CD4-positive, alpha-beta T cell treated with Interleukin-17A for 1 hour (primary cell): ENCODE results near the gene HCN2.

Experiments used
- DNase-seq: peaks from one replicate; pipeline ENCODE4 v3.0.0-alpha.2; 2020

Gene HCN2

DNA sequence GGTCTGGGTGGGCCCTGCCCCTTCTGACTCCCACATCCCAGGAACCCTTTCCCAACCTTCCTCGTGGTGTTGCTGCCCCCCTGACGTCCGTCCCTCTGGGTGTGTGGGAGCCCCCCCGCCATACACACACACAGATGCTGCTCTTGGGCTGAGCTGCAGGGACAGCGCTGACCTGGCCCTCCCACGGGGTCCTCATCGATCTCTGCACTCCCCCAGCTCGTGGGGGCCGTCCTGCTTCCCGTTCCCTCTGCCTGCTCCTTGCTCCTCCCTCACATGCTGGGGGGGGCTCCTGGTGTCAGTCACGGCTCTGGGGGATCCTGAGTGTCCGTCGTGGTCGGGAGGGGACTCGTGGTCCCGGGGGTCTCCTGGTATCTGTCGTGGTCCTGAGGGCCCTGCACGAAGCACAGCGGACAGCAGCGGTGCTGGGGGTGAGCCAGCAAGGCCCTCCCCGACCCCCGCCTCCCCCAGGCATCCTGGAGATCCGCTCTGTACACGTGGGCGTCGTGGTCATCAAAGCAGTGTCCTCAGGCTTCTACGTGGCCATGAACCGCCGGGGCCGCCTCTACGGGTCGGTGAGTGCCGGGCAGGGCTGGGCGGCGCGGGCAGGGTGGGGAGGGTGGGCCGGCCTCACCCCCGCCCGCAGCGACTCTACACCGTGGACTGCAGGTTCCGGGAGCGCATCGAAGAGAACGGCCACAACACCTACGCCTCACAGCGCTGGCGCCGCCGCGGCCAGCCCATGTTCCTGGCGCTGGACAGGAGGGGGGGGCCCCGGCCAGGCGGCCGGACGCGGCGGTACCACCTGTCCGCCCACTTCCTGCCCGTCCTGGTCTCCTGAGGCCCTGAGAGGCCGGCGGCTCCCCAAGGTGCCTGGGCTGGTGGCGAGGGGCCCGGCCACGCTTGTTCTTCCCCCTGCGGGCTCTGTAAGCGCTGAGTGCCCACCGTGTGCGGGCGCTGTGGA lies 53.4 kb downstream of the HCN2 start:
- no peak for DNase-seq

- DNase-seq = no peak
These were observed 54.1 kb downstream of the HCN2 start for GRCh38 chr19:643736-644135.

- DNase-seq = no peak
These were observed 54.7 kb downstream of the HCN2 start for GRCh38 chr19:644363-644762.

DNA sequence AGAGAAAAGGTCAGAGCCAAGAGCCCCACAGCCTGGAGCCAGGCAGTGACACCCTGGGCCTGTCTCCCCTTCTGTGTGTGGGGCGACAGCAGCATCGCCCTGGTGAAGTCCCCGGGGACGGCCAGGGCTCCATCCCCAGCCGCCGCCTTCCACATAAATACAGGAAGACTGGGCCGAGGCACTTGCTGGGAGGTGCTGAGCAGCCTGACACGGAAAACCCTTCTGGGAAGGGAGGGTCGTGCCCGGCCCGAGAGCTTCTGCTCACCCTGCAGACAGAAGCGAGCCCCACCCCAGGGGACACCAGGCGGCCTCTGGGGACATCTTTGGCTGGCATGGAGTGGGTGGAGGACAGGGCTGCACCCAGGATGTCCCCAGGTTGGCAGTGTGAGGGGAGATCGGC lies 55.1 kb downstream of the HCN2 start:
- DNase-seq = no peak

DNA sequence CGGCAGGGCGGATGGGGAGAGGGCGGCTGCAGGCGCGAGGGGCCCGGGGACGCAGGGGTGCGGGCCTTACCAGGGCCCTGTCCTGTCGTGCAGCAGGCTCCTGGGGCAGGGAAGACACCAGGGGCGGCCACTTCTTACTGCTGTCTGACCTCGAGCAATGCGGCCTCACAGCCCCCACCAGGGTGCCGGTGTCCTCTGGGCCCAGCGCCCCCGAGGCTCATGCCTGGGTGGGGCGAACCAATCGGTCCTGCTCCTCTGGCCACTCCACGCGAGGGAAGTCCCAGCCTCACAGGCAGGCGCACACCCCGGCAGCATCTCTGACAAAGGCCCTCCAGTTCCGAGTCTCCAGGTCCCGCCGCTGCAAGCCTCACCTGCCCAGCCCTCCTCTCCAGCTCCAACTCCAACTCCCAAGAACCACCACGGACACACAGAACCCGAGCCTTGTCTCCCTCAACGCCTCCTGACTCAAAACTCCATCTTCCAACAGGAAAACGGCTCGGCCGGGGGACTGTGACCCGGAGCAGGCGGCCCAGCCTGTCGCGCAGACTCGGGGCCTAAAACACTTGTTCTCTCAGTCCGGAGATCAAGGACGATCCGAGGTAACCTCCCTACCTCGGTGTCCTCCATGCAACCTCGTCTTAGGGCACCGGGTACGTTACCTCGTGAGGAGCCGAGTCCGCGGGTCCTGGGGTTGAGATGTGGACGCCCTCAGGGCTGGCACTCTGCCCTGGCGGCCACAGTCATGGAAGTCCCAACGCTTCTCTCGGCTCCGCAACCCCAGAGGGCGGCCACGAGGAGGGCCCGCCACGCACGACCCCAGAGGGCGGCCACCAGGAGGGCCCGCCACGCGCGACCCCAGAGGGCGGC lies 56.5 kb downstream of the HCN2 start:
- DNase-seq = no peak

DNA sequence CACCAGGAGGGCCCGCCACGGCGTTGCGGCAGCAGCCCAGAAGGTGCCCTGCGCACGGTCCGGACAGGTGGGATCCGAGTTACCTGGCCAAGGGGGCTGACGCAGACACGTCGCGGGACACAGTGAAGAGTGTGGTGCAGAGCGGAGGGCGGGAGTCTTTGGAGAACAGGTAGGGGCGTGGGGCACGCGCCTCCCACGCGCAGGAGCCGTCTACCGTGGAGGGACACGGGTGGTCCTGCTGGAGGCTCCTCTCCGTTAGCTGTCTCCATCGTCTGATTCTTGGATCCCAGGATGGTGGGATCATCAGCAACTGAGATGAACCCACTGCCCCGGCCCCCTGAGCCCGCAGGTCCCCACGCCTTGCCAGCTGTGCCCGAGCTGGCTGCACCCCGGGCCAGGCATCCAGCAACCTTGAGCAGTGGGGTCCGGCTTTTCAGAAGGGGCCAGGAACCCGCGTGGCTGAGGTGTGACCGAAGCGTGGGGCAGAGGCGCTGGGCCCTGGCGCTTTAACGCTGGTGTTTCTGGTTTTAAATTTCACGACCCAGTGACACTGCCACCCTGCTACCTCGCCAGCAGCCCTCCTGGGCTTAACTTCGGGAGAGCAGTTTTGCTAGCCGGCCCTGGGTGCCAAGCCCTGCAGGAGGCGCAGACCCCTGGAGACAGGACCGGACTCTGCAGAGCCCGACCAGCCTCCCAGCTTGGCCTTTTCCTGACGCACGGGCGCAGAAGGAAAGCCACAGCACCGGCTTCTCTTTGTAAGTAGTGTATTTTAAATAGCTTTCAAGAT lies 57.3 kb downstream of the HCN2 start:
- DNase-seq = no peak

GRCh38 chr19:647566-648284 lies 58.0 kb downstream of the HCN2 start:
- DNase-seq = no peak

GRCh38 chr19:648305-648704 lies 58.6 kb downstream of the HCN2 start:
- no peak for DNase-seq

- DNase-seq = no peak
These were observed 59.5 kb downstream of the HCN2 start for GRCh38 chr19:648904-649801.

DNA sequence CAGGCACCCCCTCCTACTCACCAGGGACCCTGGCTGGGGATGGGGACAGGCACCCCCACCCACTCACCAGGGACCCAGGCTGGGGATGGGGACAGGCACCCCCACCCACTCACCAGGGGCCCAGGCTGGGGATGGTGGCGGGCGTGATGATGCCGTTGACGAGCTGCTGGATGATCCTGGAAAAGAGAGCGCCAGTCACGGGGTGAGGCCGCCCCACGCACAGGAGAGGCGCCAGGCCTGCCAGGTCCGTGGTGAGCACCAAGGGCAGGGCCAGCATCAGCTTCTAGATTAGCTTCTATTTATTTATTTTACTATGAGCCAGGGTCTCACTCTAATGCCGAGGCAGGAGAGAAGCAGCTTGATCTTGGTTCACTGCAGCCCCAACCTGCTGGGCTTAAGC lies 60.4 kb downstream of the HCN2 start:
- no peak for DNase-seq

GRCh38 chr19:651114-651818 lies 61.6 kb downstream of the HCN2 start:
- DNase-seq = no peak

DNA sequence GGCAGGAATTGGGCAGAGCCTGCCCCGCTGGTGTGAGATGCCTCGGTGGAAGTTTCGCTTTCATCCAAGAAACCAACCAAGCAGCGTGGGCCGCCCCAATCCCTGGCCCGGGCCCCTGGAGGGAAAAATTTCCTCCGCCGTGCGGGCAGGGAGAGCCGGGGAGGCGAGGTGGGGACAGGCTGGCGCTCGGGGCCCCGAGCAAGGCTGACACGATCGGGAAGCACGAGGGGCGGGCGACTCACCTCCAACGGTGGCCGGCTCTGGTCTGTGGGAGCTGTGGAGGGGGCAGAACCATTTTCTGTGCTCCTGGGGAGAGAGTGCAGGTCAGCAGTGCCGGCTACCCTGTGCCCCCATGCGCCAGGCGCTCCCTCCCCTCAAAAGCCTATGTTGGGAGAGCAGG lies 62.3 kb downstream of the HCN2 start:
- no peak for DNase-seq

- DNase-seq = no peak
These were observed 63.0 kb downstream of the HCN2 start for GRCh38 chr19:652467-653389.

GRCh38 chr19:653425-653824 lies 63.7 kb downstream of the HCN2 start:
- DNase-seq = no peak

DNA sequence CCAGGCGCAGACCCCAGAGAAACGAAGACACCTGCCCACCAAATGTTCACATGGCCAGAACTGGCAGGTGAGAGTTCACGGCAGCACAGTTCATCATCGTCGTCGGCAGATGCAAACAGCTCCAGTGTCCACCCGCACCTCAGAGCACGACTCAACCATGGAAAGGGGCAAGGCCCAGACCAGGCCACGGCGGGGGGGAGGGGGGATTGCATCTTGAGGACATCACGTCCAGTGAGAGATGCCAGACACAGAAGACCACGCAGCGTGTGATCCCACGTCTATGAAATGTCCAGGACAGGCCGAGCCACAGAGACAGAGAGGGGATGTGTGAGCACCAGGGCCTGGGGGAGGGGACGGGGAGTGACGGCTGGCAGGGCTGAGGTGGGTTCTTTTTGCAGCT lies 66.0 kb downstream of the HCN2 start:
- no peak for DNase-seq

DNA sequence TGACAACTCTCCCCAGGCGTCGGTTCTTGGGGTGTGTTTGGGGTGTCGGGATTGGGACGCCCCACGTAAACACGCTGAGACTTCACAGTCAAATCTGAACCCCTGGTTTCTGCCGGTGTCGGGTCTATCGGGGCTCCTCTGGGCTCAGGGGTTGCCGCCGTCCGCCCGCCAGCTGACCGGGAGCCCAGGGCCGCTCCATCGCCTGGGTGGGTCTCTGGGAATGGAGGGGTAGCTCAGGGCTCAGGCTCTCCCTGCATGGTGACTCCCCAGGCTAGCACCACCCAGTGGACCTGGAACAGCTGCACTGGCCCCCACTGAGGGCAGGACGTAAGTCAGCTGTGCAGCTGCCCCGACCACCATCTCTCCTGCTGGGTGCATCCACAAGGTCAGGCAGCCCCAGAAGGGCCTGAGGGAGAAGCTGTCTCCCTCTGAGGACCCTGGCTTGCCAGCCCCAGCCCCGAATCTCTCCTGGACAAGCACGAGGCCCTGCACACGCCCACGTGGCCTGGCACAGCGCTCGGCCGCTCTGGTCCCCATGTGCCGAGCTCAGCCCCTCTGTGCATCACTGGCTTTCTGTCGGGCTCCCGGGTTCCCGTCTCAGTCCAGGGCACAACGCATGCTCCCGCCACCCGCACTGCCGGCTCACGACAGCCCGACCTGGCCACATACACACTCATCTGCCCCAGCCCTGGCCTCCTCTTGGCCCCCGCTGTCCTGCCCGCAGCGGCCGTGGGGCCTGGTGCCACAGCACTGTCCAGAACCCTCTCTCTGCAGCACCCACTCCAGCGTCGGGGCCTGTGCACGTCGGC lies 67.3 kb downstream of the HCN2 start:
- DNase-seq = no peak

DNA sequence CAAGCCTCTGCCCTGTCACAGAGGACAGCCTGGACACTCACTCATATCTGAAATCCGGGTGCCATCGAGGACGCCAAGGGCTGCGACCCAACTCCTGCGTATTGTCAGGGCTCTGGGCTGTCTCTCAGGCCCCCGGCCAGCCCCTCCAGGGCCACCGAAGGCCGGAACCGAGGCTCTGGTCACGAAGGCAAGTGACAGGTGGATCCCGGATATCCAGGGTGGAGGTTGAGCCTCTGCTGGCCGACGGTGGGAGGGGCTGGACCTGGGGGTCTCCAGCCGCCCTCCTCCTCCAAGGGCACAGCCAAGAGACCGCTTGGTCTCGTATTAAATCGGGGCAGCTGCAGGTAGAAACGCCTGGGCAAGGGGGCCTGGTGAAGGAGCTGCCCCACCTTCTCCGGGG lies 67.9 kb downstream of the HCN2 start:
- no peak for DNase-seq

GRCh38 chr19:658059-658839 lies 68.6 kb downstream of the HCN2 start:
- DNase-seq = no peak
